AG10803 (cell line): ENCODE measurements around the gene PNLIPRP2.

Source experiments
- DNase-seq: peaks from one replicate; pipeline ENCODE4 v3.0.0; 2010; ENCODE audit warnings: low read depth
- H3K4me3 ChIP-seq: 2 replicates; pipeline ENCODE4 v1.5.1; 2011; ENCODE audit warnings: mild to moderate bottlenecking, low read length, control low read depth
- TF ChIP-seq, protein P1 (sequence below): conservative IDR thresholded peaks from 2 replicates; pipeline ENCODE4 v1.5.1; 2011; ENCODE audit warnings: mild to moderate bottlenecking, low read length, control low read depth, inconsistent platforms

PNLIPRP2 gene

GRCh38 chr10:116679351-116679750, 58.6 kb downstream of the PNLIPRP2 start:
- TF ChIP-seq, protein P1, sequence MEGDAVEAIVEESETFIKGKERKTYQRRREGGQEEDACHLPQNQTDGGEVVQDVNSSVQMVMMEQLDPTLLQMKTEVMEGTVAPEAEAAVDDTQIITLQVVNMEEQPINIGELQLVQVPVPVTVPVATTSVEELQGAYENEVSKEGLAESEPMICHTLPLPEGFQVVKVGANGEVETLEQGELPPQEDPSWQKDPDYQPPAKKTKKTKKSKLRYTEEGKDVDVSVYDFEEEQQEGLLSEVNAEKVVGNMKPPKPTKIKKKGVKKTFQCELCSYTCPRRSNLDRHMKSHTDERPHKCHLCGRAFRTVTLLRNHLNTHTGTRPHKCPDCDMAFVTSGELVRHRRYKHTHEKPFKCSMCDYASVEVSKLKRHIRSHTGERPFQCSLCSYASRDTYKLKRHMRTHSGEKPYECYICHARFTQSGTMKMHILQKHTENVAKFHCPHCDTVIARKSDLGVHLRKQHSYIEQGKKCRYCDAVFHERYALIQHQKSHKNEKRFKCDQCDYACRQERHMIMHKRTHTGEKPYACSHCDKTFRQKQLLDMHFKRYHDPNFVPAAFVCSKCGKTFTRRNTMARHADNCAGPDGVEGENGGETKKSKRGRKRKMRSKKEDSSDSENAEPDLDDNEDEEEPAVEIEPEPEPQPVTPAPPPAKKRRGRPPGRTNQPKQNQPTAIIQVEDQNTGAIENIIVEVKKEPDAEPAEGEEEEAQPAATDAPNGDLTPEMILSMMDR: no peak
- no peak overlapping the region for H3K4me3 ChIP-seq
- DNase-seq: no peak

DNA sequence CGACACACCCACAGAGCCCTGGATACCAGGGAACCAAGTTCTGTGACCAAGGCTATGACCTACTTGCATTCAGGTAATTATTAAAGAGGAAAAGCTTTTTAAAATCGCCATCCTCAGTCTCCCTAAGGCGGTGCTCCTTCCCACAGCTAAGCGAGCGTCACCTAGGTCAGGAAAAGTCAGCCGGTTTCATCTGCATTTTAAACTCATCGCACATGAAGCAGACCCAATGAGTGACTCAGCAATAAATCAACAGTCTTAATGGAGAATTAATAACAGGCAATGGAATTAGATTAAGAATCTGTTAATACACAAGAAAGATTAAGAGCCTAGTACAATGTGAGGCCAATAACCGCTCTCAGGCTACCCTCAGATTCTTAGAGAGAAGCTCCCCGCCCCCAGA, 62.4 kb downstream of the PNLIPRP2 start:
- TF ChIP-seq, protein P1: no peak
- no peak overlapping the region for H3K4me3 ChIP-seq
- no peak for DNase-seq

DNA sequence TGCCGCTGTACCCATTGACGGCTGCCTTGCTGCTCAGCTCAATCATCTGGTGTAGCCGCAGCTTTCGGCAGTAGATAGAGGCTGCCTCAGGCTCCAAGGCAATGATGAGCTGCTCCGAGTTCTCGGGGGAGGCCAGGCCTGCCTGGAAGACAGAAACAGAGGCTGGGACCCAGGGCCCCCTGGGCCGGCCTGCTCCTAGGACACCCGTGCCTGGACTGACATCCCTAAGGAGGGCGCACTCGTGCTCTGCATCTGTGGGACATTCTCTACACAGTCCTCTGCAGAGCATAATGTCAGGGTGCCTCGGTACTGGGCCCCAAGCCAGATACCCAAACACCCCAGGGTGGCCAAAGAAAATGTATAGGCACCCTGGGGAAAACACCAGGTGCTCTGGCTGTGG, 63.1 kb downstream of the PNLIPRP2 start:
- no peak for DNase-seq
- H3K4me3 ChIP-seq: no peak overlapping the region
- TF ChIP-seq, protein P1: no peak

GRCh38 chr10:116684781-116685180, 64.0 kb downstream of the PNLIPRP2 start:
- DNase-seq: no peak
- TF ChIP-seq, protein P1: no peak
- H3K4me3 ChIP-seq: no peak overlapping the region

GRCh38 chr10:116685807-116686206, 65.1 kb downstream of the PNLIPRP2 start:
- DNase-seq: no peak
- H3K4me3 ChIP-seq: no peak overlapping the region
- TF ChIP-seq, protein P1: no peak

GRCh38 chr10:116686632-116687031, 65.9 kb downstream of the PNLIPRP2 start:
- no peak overlapping the region for H3K4me3 ChIP-seq
- TF ChIP-seq, protein P1: no peak
- no peak for DNase-seq

DNA sequence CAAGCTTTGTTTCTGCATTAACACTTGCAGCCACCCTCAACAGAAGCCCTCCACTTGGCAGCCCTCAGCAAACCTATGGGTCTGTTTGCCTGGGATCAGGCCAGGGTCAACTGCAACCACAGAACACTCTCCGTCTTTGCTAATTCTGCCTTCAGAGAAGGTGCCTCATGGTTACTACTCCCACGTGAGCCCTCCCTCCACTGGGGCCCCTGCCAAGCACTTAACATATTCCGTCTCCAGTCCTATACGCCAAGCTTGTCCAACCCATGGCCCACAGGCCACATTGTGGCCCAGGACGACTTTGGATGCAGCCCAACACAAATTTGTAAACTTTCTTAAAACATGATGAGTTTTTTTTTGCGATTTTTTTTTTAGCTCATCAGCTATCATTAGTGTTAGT, 66.9 kb downstream of the PNLIPRP2 start:
- DNase-seq: no peak
- TF ChIP-seq, protein P1: no peak
- H3K4me3 ChIP-seq: no peak overlapping the region
